AG08396 (cell line): ENCODE results near the gene HEG1.

Source experiments
- DNase-seq: peaks from one replicate; pipeline ENCODE4 v3.0.0; 2012; ENCODE audit warnings: low spot score, mixed read lengths

HEG1 gene

GRCh38 chr3:125010393-125010792 is 45.4 kb downstream of the HEG1 start:
- DNase-seq, result no peak

GRCh38 chr3:125008766-125009165 is 47.0 kb downstream of the HEG1 start:
- DNase-seq, result no peak

GRCh38 chr3:125006291-125006731 is 49.5 kb downstream of the HEG1 start:
- no peak for DNase-seq

GRCh38 chr3:125005676-125006075 is 50.1 kb downstream of the HEG1 start:
- no peak for DNase-seq

- DNase-seq, result no peak
Measured at GRCh38 chr3:125005222-125005621, 50.6 kb downstream of the HEG1 start.

- no peak for DNase-seq
Measured at GRCh38 chr3:125003859-125004595, 51.8 kb downstream of the HEG1 start.

- peak; percentile 63 for DNase-seq
Measured at GRCh38 chr3:125003369-125003853, 52.4 kb downstream of the HEG1 start.

GRCh38 chr3:125002414-125003368 is 53.1 kb downstream of the HEG1 start:
- no peak for DNase-seq

- DNase-seq, result no peak
Measured at GRCh38 chr3:125001557-125002413, 54.0 kb downstream of the HEG1 start.

GRCh38 chr3:125000661-125001060 is 55.1 kb downstream of the HEG1 start:
- no peak for DNase-seq

- no peak for DNase-seq
Measured at GRCh38 chr3:124999897-125000435, 55.8 kb downstream of the HEG1 start.

- no peak for DNase-seq
Measured at GRCh38 chr3:124999317-124999716, 56.5 kb downstream of the HEG1 start.

GRCh38 chr3:124998247-124998630 is 57.6 kb downstream of the HEG1 start:
- no peak for DNase-seq

GRCh38 chr3:124997303-124998246 is 58.2 kb downstream of the HEG1 start:
- DNase-seq, result no peak

- peak; percentile 43 for DNase-seq
Measured at GRCh38 chr3:124995460-124995994, 60.3 kb downstream of the HEG1 start.

- DNase-seq, result no peak
Measured at GRCh38 chr3:124993466-124993865, 62.3 kb downstream of the HEG1 start.

GRCh38 chr3:124992041-124992440 is 63.8 kb downstream of the HEG1 start:
- no peak for DNase-seq

GRCh38 chr3:124986192-124987143 is 69.3 kb downstream of the HEG1 start:
- DNase-seq, result peak; percentile 77

GRCh38 chr3:124985349-124985748 is 70.4 kb downstream of the HEG1 start:
- peak; percentile 77 for DNase-seq
